ENCODE results near the gene KCNH1.

Gene KCNH1

DNA sequence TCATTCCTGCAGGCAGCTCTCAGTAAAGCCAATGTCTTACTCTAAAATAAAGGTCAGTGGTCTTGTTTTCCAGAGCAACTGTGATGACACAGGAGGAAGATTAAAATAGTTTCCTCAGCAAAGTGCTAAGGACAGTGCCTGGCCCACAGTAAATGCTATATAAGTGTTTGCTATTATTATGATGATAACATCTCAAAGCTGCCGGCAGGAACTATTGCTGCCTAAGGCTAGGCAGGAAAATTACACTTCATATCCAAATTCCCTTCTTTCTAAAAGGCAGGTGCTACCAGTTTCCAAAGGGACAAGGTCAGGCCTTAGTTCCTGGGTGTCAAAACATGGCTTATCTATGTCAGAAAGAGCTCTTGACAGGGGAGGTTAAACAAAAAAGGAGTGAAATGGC lies 403.9 kb downstream of the KCNH1 start (continued):
- TF ChIP-seq, protein P1, sequence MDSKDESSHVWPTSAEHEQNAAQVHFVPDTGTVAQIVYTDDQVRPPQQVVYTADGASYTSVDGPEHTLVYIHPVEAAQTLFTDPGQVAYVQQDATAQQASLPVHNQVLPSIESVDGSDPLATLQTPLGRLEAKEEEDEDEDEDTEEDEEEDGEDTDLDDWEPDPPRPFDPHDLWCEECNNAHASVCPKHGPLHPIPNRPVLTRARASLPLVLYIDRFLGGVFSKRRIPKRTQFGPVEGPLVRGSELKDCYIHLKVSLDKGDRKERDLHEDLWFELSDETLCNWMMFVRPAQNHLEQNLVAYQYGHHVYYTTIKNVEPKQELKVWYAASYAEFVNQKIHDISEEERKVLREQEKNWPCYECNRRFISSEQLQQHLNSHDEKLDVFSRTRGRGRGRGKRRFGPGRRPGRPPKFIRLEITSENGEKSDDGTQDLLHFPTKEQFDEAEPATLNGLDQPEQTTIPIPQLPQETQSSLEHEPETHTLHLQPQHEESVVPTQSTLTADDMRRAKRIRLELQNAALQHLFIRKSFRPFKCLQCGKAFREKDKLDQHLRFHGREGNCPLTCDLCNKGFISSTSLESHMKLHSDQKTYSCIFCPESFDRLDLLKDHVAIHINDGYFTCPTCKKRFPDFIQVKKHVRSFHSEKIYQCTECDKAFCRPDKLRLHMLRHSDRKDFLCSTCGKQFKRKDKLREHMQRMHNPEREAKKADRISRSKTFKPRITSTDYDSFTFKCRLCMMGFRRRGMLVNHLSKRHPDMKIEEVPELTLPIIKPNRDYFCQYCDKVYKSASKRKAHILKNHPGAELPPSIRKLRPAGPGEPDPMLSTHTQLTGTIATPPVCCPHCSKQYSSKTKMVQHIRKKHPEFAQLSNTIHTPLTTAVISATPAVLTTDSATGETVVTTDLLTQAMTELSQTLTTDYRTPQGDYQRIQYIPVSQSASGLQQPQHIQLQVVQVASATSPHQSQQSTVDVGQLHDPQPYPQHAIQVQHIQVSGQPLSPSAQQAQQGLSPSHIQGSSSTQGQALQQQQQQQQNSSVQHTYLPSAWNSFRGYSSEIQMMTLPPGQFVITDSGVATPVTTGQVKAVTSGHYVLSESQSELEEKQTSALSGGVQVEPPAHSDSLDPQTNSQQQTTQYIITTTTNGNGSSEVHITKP (tag by site-specific recombination; IDR thresholded peaks at IDR 0.05), result no peak
- no peak for TF ChIP-seq SP2 (tag by site-specific recombination; IDR thresholded peaks at IDR 0.05)
- TF ChIP-seq ZNF560 (tag by site-specific recombination; IDR thresholded peaks at IDR 0.05; ENCODE audit: borderline replicate concordance), result no peak
- TF ChIP-seq GLI4 (tag by site-specific recombination; IDR thresholded peaks at IDR 0.05), result no peak
- no peak for TF ChIP-seq ZNF600 (tag by site-specific recombination; IDR thresholded peaks at IDR 0.05)

DNA sequence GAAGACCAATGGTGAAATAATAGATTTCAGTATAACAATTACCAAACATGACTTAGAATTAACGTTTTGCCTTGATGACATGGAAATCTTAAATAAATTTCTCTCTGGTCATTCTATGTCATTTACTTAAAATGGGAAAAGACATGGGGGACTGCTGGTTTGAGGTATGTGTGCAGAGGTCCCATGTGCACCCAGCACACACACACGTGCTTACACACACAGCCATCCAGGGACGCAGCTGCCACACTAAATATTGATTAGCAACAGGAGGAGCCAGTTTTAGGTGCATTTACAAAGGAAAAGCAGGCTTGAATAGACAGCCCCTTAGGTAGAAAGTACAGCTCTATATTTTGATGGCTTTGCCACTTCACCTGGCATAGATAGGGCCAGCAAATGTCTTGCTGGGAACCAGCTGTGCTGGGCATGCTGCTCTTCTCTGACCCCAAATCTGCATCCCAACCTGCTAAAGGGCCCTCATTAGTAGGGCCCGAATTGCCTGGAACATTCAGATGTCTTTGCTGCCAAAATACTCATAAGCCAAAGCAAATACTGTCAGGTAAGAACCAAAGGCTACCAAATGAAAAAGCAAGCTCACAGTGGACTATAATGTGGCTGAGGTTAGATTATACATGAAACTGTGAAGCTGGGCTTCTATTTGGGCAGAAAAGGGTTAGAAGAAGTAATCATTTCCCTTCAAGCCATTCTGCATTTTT lies 405.4 kb downstream of the KCNH1 start:
- no peak overlapping the region for H3K4me3 ChIP-seq (ENCODE audit: low read depth, low read length)
- no peaks in the 10 kb centered on the region for H3K4me1 ChIP-seq (ENCODE audit: control insufficient read depth, insufficient read depth, low read length)
- H3K36me3 ChIP-seq (ENCODE audit: control insufficient read depth in 2 of 2, insufficient read depth in 1 of 2, low read length in 2 of 2), result no peaks in the 10 kb centered on the region
- no peak overlapping the region for H3K27ac ChIP-seq (ENCODE audit: extremely low read depth, low read depth, low read length)
- CTCF ChIA-PET, result no interaction called here
- TF ChIP-seq ZNF610 (tag by site-specific recombination; IDR thresholded peaks at IDR 0.05; ENCODE audit: borderline replicate concordance) (no peak), KLF16 (tag by site-specific recombination; IDR thresholded peaks at IDR 0.05) (no peak), ZNF239 (tag by site-specific recombination; IDR thresholded peaks at IDR 0.05) (no peak), ZNF140 (tag by site-specific recombination; IDR thresholded peaks at IDR 0.05) (no peak), SALL2 (tag by site-specific recombination; IDR thresholded peaks at IDR 0.05; ENCODE audit: borderline replicate concordance) (no peak), KLF7 (tag by site-specific recombination; IDR thresholded peaks at IDR 0.05; ENCODE audit: borderline replicate concordance) (no peak), GFI1B (tag by site-specific recombination; IDR thresholded peaks at IDR 0.05) (no peak), HOXD13 (CRISPR knock-in tag; IDR thresholded peaks at IDR 0.05; ENCODE audit: borderline replicate concordance) (no peak), ZNF391 (tag by site-specific recombination; IDR thresholded peaks at IDR 0.05; ENCODE audit: borderline replicate concordance, low read depth) (no peak)
- no peaks in the 10 kb centered on the region for H3K9me3 ChIP-seq (ENCODE audit: control insufficient read depth, insufficient read depth, low read depth, low read length)
- POLR2A ChIA-PET, result no interaction called here

DNA sequence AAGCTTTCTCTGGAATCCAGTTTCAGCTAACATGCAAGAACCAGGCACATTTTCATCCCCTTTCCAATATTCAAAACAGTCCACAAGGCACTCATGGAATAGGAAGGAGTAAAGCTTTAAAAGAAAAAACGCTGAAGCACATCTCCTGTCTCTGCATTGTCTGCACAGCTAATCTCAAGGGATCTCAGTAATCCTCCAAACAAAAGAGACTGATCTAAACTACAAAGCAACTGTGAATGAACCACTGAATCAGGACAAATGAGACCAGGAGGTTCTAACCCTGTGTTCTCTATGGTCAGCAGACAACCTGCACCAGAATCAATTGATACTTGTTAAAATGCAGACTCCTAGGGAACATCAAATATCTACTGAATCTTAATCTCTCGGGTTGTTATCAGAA lies 406.2 kb downstream of the KCNH1 start:
- CTCF ChIA-PET, result no interaction called here
- Histone ChIP-seq H3K27ac (ENCODE audit: extremely low read depth, low read depth, low read length) (no peak overlapping the region), H3K4me1 (ENCODE audit: control insufficient read depth, insufficient read depth, low read length) (no peaks in the 10 kb centered on the region), H3K36me3 (ENCODE audit: control insufficient read depth in 2 of 2, insufficient read depth in 1 of 2, low read length in 2 of 2) (no peaks in the 10 kb centered on the region), H3K4me3 (ENCODE audit: low read depth, low read length) (no peak overlapping the region), H3K9me3 (ENCODE audit: control insufficient read depth, insufficient read depth, low read depth, low read length) (no peaks in the 10 kb centered on the region)
- POLR2A ChIA-PET, result no interaction called here
- TF ChIP-seq ZNF701 (tag by site-specific recombination; IDR thresholded peaks at IDR 0.05), result no peak
- TF ChIP-seq, protein P2, sequence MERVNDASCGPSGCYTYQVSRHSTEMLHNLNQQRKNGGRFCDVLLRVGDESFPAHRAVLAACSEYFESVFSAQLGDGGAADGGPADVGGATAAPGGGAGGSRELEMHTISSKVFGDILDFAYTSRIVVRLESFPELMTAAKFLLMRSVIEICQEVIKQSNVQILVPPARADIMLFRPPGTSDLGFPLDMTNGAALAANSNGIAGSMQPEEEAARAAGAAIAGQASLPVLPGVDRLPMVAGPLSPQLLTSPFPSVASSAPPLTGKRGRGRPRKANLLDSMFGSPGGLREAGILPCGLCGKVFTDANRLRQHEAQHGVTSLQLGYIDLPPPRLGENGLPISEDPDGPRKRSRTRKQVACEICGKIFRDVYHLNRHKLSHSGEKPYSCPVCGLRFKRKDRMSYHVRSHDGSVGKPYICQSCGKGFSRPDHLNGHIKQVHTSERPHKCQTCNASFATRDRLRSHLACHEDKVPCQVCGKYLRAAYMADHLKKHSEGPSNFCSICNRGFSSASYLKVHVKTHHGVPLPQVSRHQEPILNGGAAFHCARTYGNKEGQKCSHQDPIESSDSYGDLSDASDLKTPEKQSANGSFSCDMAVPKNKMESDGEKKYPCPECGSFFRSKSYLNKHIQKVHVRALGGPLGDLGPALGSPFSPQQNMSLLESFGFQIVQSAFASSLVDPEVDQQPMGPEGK (tag by site-specific recombination; IDR thresholded peaks at IDR 0.05), result no peak
- no peak for TF ChIP-seq ZNF202 (tag by site-specific recombination; IDR thresholded peaks at IDR 0.05; ENCODE audit: borderline replicate concordance)
- TF ChIP-seq ZNF157 (tag by site-specific recombination; IDR thresholded peaks at IDR 0.05), result no peak
- no peak for TF ChIP-seq ZNF654 (tag by site-specific recombination; IDR thresholded peaks at IDR 0.05; ENCODE audit: low read depth)

All from HEK293 (cell line).